ENCODE data around the gene SFXN2. TPM values are rescaled to one million over a fixed set of nuclear protein-coding genes. Genes with fewer than 3 reads are reported as not detected.
A peak's percentile ranks its signal among the peaks of the same experiment; 100 is the strongest.

Gene SFXN2
- total RNA-seq, 4 donors from 2014 or later = 0.20 to 5.0 (median 0.76) TPM

DNA sequence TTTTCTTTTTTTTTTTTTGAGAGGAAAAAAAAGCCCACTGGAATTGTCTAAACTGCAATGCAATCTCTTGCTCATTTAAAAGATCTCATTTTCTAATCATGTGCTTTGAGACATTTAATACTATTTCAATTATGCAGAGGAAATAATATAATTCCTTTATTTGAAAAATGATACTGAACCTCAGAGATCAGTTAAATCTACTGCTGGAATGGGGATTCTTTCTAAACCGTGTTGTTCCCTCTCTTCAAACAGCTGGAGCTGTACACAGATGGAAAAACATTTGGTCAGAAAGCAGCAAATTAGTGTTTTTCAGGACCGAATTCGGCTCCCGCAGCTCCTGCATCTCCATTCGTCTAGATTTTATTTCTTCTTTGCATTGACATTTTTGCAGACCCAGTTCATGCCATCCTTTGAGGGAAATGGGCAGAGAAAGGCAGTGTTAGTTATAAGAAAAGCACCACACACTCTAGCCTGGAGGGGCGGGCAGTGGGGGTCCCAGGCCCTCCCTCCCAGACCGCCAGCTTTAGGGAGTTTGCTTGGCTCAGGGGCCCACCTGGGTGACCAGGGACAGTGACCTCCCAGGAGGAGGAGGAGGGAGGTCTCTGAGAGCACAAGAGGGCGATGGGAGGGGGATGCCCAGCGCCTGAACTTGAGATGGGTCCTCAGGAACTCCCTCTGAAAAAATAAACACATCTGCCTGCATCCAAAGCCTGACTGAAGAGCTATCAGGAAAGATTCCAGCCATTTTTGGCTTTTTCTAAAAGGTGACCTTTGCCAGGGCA lies 37.7 kb upstream of the SFXN2 start:
- intact Hi-C loops (cut with DNase I; ENCODE audit: low total_unique reads) (no loop called here), in situ Hi-C loops (cut with MboI; ENCODE audit: low sequenced_read_pairs in 4 of 4) (no loop called here)
- H3K27me3 ChIP-seq = no peaks in the 10 kb centered on the region
- no peak for TF ChIP-seq POLR2A (IDR thresholded peaks at IDR 0.05)
- TF ChIP-seq, protein P1, sequence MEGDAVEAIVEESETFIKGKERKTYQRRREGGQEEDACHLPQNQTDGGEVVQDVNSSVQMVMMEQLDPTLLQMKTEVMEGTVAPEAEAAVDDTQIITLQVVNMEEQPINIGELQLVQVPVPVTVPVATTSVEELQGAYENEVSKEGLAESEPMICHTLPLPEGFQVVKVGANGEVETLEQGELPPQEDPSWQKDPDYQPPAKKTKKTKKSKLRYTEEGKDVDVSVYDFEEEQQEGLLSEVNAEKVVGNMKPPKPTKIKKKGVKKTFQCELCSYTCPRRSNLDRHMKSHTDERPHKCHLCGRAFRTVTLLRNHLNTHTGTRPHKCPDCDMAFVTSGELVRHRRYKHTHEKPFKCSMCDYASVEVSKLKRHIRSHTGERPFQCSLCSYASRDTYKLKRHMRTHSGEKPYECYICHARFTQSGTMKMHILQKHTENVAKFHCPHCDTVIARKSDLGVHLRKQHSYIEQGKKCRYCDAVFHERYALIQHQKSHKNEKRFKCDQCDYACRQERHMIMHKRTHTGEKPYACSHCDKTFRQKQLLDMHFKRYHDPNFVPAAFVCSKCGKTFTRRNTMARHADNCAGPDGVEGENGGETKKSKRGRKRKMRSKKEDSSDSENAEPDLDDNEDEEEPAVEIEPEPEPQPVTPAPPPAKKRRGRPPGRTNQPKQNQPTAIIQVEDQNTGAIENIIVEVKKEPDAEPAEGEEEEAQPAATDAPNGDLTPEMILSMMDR (IDR thresholded peaks at IDR 0.05 in 4 of 5, conservative IDR thresholded peaks at IDR 0.05 in 1 of 5) = no peak
- H3K36me3 ChIP-seq = no peaks in the 10 kb centered on the region
- peaks cover 33 to 48% of the 10 kb centered on the region in 2 donors for H3K4me1 ChIP-seq
- H3K9me3 ChIP-seq = no peaks in the 10 kb centered on the region
- peak overlapping the region in 1 of 4 donors; percentile 24 for H3K27ac ChIP-seq
- no peak overlapping the region for H3K4me3 ChIP-seq
- no peak for ATAC-seq
- DNase-seq = no peak

- Histone ChIP-seq H3K9me3 (no peaks in the 10 kb centered on the region), H3K36me3 (no peaks in the 10 kb centered on the region), H3K4me1 (peaks cover 33 to 48% of the 10 kb centered on the region in 2 donors), H3K27ac (peak overlapping the region in 3 of 4 donors; percentile 25 to 63 (median 37)), H3K27me3 (no peaks in the 10 kb centered on the region), H3K4me3 (no peak overlapping the region)
- DNase-seq (peak in 1 of 2 donors; percentile 30), ATAC-seq (no peak)
- in situ Hi-C loops (cut with MboI; ENCODE audit: low sequenced_read_pairs in 4 of 4) = no loop called here
- intact Hi-C loops (cut with DNase I; ENCODE audit: low total_unique reads) = loop anchor here (2.0 kb wide), 1 partner anchor 35 kb away; no protein-coding TSS in a partner anchor
- TF ChIP-seq POLR2A (IDR thresholded peaks at IDR 0.05) = no peak
- TF ChIP-seq, protein P1 (IDR thresholded peaks at IDR 0.05 in 4 of 5, conservative IDR thresholded peaks at IDR 0.05 in 1 of 5) = no peak
These were observed 36.9 kb upstream of the SFXN2 start for GRCh38 chr10:102677331-102678067.

DNA sequence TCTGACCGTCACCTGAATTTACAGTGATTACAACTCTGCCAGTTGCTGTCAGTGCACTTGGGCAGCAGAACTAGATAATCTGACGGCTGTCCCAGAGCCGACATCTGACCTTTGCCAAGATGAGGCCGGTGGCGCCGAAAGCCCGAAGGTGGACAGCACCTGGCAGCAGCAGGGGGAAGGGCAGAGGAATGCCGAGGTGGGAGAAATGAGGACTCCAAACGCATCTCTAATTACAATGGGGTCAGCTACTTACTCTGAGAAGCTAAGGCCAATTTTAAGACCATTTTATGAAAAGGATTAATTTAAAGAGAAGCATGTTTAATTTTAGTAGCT lies 36.4 kb upstream of the SFXN2 start:
- no peaks in the 10 kb centered on the region for H3K9me3 ChIP-seq
- H3K4me1 ChIP-seq = peaks cover 33 to 48% of the 10 kb centered on the region in 2 donors
- ATAC-seq = peak; percentile 19 to 57
- intact Hi-C loops (cut with DNase I; ENCODE audit: low total_unique reads) = loop anchor here (2.0 kb wide), 1 partner anchor 35 kb away; no protein-coding TSS in a partner anchor
- no peaks in the 10 kb centered on the region for H3K27me3 ChIP-seq
- no peaks in the 10 kb centered on the region for H3K36me3 ChIP-seq
- H3K27ac ChIP-seq = peak overlapping the region in 3 of 4 donors; percentile 1 to 28 (median 8)
- DNase-seq = no peak
- H3K4me3 ChIP-seq = no peak overlapping the region
- in situ Hi-C loops (cut with MboI; ENCODE audit: low sequenced_read_pairs in 4 of 4) = no loop called here
- TF ChIP-seq POLR2A (IDR thresholded peaks at IDR 0.05) = no peak
- TF ChIP-seq, protein P1 (IDR thresholded peaks at IDR 0.05 in 4 of 5, conservative IDR thresholded peaks at IDR 0.05 in 1 of 5) = no peak

- Histone ChIP-seq H3K4me3 (peak overlapping the region in 1 of 4 donors; percentile 14), H3K9me3 (no peaks in the 10 kb centered on the region), H3K27ac (peak overlapping the region in 2 of 4 donors; percentile 1 to 28), H3K36me3 (no peaks in the 10 kb centered on the region), H3K4me1 (peaks cover 25 to 40% of the 10 kb centered on the region in 2 donors), H3K27me3 (no peaks in the 10 kb centered on the region)
- DNase-seq (peak; percentile 39 to 58), ATAC-seq (peak; percentile 51 to 60)
- TF ChIP-seq, protein P1 (IDR thresholded peaks at IDR 0.05 in 4 of 5, conservative IDR thresholded peaks at IDR 0.05 in 1 of 5) = peak; percentile 32 to 73 (median 56)
- no peak for TF ChIP-seq POLR2A (IDR thresholded peaks at IDR 0.05)
- in situ Hi-C loops (cut with MboI; ENCODE audit: low sequenced_read_pairs in 4 of 4) = no loop called here
- intact Hi-C loops (cut with DNase I; ENCODE audit: low total_unique reads) = loop anchor here (2.0 kb wide), 1 partner anchor 34 kb away; no protein-coding TSS in a partner anchor
These were observed 35.6 kb upstream of the SFXN2 start for GRCh38 chr10:102678842-102679289.

All from gastrocnemius medialis (tissue), 4 donors.